ENCODE measurements around the gene VRK1.

The VRK1 gene

DNA sequence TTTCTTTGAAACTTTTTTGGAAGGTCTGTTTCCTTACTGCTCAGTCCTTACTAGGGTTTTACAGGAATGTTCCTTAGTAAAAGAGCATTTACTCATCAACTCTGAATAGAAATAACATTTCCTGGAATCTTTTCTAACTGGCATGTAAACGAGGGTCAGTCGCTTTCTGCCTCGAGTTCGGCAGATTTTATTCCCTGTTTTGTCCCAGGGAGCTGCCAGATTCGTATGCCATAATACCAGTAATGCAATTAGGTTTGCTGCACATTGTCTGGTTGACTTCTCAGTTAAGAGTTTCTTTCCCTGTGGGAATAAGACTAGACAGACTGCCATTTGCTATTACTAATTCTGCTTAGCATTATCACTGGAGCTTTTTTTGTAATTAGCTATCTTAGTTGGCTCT, 91.9 kb downstream of the VRK1 start:
- DNase-seq = no peak

DNA sequence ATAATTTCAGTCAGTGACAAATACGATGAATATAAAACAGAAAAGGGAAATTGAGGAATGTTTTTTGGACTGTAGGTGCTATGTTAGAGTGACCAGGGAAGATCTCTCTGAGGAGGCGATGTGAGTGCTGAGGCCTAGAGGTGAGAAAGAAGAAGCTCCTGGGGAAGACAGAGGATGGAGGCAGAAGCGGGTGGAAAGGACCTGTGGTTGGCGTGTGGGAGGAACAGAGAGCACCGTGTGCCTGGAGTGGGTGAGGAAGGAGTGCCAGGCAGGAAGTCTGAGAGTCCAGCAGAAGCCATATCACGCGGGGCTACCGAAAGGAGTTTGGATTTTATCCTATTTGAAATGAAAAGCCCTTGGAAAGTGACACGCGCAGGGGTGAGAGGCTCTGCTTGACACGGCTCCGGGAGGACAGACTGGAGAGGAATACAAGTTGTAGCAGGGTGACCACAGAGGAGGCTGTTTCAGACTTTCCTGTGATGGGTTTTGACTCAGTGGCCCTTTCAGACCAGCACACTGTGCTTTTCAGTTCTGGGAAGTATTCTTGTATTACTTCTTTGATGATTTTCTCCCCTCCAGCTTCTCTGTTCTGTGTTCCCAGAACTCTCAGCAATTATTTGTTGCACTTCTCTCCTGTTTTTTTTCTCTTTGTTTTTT, 96.9 kb downstream of the VRK1 start:
- DNase-seq = no peak

DNA sequence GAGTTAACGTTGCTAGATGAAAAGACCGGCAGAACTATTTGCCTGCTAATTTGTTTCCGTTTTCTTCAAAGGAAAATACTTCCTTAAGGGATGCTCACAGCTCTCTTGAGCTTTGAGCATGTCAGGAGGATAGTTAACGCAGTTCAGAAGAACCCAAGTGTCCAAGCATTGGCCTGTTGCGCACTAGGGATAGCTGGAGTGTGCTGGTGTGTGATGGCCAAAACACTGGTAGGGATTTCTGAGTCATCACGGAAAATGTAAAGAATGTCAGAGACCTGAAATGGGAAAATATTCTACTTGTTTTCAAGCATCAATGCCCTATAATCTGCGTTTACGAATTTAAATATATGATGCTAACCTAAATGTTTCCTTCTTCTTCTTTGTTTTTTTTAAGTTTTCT, 97.8 kb downstream of the VRK1 start:
- no peak for DNase-seq

DNA sequence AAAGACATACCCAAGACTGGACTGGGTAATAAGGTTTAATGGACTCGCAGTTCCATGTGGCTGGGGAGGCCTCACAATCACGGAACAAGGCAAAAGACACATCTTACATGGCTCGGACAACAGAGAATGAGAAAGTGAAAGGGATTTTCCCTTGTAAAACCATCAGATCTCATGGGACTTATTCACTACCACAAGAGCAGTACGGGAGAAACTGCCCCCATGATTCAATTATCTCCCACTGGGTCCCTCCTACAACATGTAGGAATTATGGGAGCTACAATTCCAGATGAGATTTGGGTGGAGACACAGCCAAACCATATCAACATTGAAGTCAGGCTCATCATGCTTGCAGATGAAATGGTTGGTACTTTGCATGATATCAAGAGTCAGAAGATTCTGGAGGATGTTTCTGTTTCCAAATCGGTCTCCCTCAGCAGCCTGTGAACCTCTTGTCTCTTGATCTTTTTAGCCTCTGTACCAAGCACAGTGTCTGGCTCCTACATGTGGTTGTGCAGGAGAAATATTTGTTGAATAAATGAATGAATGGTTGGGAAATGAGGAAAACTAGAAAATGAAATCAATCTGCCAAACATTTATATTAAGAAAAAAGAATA, 98.6 kb downstream of the VRK1 start:
- no peak for DNase-seq

DNA sequence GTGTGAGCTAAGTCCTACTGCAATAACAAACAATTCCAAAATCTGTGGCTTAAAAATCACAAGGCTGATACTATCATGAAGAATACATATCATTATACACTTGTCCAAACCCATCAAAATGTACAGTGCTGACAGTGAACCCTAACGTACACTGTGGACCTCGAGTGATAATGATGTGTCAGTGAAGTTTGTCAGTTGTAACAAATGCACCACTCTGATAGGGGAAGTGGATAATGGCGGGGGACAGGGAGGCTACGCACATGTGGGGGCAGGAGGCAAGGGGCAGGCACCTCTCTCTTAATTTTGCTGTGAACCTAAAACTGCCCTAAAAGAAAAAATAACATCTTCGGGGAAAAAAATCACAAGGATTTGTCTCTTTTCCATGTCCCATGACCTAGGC, 100.0 kb downstream of the VRK1 start:
- no peak for DNase-seq

DNA sequence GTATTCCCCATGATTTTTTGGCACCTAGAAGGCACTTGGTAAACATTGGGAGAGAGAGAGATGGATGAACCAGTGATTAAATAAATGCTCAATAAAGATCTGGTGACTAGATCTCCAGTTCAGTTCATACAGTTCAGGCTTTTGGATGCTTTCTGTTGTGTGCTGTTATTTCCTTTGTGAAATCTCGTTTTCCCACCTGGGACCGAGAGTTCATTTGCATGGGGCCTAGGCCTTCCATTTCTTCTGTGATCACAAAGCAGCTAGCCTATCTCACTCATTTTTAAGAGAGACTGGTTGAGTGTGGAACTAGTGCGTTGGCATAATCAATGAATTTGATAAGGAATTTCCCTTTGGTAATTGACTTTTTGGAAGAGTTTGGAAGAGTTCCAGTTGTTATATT, 104.0 kb downstream of the VRK1 start:
- DNase-seq = no peak

DNA sequence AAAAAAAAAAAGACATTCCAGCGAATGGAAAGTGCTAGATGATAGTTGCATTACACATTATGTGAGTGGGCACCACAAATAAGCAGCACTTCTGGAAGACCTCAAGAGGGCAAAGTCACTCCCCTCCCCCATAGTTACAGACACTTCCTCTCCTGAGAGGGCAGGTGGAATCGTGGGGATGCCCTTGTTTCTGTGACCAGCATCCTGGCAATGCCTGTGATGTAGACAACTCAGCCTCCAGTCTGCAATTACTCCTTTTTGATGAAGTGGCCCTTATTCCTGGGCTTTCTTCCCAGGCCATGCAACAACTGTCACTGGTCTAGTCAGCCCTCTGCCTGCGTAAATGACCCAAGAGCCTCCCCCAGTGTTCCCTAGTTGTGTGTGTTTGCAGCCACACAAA, 104.8 kb downstream of the VRK1 start:
- no peak for DNase-seq

DNA sequence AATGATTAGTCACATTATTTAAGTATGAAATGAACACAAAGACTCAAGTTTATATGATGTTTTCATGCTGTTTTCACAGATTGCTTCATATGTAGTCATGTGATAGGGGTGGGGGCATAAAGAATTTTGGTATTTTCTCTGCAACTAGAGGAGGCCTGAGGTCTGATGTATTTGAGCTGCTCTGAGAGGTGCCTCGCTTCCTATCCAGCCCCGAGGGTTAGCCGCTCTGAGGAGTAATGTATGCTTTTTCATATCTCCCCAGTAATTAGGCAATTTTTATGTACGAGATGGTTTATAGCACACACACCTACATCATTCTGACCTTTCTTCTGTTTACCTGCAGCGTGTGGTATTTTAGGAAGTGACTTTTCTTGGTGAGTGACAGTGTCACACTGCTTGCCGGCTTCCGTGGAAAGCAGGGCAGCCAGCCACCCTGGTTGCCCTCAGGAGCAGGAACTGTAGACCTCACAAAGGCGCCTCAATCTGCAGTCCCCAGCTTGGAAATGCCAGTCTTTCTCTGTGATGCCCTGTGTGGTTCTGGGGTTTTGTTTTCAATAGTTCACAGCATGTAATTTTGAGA, 106.4 kb downstream of the VRK1 start:
- no peak for DNase-seq

DNA sequence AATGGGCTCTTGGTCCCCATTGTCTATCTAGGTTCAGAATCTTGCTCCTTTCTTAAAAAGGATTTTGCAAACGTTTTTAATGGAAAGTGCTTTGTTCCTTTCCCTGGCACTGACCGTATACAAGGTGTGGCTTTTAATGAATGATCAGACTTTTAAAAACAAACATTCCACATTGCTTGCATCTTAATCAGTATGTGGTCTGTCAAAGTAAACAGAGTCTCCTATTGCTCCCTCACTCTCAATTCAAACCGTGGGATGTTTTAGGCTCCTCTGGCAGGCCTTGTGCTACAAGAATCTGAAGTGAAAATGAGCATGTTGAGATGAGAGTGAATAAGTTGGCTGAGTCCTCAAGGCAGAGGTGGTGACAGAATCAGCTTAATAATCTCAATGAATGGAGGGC, 107.0 kb downstream of the VRK1 start:
- no peak for DNase-seq

DNA sequence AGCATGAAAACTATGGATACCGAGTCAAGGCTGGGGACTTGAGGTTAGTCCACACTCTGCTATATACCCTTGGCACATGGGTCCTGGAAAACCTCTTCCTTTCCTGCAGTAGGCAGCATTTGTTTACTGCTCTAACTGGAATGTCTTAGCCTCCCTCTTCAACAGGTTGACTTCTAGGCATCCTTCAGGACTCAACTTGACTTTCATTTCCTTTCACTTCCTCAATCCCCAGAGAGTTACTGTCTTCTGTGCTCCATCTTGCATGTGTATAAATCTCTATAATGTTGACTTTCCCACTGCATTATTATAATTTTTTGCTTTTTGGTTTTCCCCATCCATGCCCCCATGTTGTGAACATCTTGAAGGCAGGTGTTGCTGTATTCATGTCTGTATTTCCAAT, 107.9 kb downstream of the VRK1 start:
- DNase-seq = no peak

DNA sequence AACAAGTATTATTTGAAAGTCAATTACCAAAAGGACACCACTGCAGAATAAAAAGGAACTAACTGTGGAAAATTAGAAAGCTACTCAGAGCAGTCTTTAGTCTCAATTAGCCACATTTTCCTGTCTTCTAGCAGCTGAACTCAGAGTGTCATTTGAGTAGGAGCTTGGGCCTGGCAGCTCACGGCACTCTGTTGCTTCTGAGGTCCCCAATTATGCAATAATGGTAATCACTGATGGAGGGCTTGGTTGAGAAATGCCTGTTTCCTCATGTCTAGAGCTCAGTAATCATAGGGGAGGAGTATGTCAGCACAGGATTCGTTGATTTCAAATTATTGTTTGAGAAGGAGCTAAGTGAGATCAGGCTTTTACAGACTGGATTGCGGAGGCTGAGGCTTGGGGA, 108.6 kb downstream of the VRK1 start:
- no peak for DNase-seq

DNA sequence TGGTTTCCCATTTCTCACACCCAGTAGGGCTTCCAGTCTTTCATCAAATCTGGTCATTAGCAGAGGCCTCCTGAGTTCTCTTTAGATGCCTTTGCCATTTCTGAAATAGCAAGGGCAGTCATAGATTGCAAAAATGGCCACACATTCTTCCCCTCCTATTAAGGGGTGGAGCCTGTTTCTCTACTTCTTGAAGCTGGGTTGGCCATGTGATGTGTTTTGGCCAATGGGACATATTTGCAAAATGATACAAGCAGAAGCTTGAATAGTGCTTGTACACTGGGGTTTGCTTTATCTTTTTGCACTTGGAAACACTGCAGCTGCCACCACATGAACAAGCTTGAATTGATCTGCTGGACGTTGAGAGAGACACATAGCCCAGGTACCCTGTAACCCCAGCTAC, 109.3 kb downstream of the VRK1 start:
- DNase-seq = no peak

DNA sequence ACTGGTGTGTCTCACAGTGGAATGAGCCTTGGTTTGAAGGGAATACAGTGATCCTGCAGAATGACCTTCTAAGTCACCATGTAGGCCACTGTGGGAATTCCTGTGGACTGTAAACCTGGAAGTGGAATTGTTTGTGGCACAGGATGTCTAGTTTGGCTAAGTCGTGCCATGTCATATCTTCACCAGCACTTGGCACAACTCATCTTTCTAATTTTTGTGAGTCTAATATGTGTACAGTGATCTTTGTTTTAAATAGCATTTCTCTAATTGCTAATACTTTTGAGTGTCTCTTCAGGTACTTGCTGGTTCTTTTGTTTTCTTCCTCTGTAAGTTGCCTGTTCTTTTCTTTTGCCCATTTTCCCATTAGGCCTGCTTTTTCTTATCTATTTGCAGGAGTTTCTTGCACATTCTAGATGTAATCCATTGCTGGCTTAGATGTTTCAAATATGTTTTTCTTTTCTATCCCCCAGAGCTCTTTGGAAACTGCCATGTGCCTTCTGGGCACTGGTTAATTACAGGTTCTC, 112.7 kb downstream of the VRK1 start:
- DNase-seq = no peak

DNA sequence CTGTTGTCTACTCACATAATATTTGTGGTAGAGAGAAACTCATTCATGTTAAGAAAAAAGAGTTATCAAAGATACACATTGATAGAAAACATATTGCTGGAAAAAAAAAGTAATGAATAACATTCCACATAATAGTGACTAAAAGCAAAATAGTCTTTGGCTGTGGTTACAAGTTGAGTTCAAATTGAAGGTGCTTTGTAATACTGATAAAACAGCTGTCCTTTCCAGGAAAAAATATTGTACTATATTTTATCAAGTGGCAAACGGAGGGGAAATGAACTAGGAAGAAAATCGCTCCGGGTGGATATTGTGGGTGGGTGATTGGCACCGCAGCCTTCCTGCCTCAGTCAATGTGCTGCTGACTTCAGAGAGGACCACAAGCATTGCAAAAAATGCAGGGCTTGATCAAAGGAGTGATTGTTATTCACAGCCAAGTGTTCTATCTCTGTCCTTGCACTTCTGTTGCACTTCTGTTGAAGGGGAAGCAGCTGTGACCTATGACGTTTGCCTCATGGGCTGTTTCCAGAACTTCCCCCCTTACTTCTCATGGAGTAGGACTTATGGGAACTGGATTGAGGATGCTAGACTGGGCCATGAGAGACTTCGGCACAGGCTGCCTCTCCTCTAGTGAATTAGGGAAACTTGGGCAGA, 114.4 kb downstream of the VRK1 start:
- DNase-seq = no peak

DNA sequence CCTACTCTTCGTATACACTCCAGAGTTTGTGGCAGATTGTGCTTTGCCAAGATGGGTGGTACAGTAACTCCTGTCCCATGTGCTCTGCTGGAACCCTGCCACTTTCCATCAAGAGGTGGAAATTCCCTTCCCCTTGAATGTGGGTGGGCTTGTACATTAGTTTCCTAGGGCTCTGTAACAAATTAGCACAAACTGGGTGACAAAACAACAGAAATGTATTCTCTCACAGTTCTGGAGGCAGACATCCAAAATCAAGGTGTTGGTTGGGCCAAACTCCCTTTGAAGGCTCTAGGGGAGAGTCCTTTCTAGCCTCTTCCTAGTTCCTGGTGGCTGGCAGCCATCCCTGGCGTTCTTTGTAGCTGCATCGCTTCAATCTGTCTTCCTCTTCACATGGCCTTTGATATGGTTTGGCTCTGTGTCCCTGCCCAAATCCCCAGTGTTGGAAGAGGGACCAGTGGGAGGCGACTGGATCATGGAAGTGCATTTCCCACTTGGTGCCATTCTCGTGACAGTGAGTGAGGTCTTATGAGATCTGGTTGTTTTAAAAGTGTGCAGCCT, 117.5 kb downstream of the VRK1 start:
- no peak for DNase-seq

DNA sequence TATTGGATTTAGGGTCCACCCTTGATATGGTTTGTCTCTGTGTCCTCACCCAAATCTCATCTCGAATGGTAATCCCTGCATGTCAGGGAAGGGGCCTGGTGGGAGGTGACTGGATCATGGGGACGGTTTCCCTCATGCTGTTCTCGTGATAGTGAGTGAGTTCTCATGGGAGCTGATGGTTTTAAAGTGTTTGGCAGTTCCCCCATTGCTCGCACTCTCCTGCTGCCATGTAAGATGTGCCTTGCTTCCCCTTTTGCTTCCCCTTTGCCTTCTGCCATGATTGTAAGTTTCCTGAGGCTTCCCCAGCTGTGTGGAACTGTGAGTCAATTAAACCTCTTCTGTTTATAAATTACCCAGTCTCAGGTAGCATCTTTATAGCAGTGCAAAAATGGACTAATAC, 118.3 kb downstream of the VRK1 start:
- no peak for DNase-seq

DNA sequence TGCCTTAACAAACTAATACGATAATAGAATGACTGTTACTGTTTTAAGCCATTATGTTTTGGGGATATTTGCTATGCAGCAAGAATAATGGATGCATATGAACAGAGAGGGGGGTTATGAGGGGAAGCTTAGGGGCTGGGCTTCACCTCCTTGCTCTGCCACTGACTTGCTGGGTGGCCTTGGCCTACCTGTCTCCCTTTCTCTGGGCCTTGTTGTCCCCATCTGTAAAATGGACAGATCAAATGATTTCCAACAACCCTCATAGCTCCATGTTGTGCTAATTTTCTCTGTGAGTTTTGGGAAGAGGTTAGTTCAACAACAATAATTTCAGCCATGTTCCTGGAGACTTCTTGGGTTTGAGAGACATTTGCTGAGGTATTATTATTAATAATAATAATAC, 119.6 kb downstream of the VRK1 start:
- DNase-seq = no peak

DNA sequence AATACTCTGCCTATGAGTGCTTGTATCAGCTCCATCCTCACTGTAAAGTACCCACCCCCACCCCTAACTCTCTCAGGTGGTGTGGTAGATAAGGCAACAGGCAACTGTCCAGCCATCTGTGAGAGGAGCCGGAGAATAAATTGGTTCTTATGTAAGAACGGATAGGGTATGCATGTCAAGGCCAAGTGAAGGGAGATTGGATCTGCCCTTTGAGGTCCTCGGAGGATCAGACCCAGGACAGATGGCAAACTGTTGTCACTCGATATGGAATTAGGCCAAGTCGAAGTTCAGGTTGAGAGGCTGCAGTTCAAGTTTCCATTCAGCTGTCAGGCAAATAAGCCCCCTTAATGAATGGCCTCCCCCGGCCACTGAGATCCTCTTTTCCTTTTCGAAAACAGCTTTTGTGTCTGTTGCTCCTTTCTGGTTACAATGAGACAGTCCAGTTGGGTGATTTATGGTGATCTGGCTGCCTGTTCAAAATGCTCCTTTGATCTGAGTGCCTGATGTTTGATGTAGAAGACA, 120.3 kb downstream of the VRK1 start:
- no peak for DNase-seq

DNA sequence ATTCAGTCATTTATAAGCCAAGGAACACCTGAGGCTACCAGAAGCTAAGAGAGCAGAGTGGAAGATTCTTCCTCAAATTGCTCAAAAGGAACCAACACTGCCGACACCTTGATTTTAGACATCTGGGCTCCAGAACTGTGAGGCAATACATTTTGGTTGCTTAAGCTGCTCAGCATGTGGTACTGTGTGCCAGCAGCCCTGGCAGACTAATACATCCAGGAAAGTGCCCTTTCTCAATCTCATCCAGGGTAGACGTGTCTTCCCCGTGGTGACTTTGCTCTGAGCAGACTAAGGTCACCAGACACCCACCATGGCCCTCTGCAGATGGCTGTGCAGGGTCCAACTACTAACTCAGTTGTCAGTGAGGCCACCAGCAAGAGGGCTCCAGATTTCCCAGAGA, 122.8 kb downstream of the VRK1 start:
- no peak for DNase-seq

DNA sequence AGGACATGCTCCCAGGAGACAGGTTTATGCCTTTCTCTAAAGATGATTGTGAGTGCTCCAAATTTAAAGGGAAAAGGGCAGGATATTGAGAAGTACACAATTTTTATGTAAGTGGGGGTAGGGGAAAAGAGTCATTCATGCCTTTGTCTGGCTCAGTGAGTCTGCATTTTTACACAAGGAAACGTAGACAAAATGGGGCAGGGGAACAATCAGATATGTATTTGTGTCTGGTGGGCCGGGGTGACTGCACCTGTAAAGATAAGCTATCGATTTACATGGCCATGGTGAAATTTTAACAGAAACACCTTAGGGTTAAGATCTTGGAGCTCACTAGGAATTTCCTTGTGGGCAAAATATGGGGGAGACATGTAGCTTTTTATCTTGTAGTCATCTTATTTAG, 123.6 kb downstream of the VRK1 start:
- no peak for DNase-seq

DNA sequence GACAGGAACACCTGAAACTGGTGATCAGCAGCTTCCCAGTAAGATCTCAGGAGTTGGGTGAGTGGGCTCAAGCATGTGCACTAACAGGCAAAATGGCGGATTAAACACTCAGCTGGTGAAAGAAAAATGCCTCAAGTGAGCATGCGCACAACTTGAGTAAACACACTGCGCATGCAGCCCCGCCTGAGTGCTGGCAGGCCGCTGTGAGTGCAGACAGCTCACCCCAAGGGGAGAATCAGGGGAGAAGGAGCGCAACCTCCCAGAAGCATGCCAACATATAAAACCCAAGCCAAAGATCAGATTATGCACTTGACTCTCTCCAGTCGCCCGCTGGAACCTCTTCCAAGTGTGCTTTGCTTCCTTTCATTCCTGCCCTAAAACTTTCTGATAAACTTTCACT, 125.8 kb downstream of the VRK1 start:
- DNase-seq = no peak

DNA sequence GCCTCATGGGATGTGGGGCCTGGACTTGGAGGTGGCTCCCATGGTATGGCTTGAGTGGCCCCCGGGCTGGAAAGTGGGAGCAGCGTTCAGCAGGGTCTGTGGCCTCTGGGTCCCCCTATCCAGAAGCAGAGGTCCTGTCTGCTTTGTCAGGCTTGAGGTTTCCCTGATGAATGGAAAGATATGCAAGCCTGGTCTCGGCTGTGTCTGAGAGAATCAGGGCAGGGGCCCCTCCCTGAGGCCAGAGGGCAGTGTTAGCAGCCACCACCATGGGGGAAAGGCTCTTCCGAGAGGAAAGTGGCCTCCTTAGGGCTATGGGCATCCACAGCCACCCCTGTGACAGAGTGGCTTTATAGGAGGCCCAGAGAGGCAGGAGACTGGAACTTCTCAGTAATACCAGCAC, 128.2 kb downstream of the VRK1 start:
- DNase-seq = no peak

DNA sequence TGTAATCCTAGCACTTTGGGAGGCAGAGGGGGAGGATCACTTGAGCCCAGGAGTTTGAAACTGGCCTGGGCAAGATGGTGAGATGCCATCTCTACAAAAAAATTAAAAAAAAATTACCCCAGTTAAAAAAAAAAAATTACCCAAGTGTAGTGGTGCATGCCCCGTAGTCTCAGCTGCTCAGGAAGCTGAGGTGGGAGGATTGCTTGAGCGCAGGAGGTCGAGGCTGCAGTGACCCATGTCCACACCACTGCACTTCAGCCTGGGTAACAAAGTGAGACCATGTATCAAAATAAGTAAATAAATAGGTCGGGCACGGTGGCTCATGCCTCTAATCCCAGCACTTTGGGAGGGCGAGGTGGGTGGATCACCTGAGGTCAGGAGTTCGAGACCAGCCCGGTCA, 128.8 kb downstream of the VRK1 start:
- no peak for DNase-seq

Data from activated CD4-positive, alpha-beta T cell treated with anti-CD3 and anti-CD28 coated beads for 4 hours (primary cell).